HepG2 (cell line): Measurements from ENCODE around the gene NFIC. TPM values are rescaled to one million over a fixed set of nuclear protein-coding genes. Genes with fewer than 3 reads are reported as not detected.
A peak's percentile ranks its signal among the peaks of the same experiment; 100 is the strongest.

ENCODE experiments used
- ATAC-seq: fragments of 200-7000 bp; cut with Tn5 transposase; 3 replicates; pipeline ENCODE4 v1.9.1; 2020; ENCODE audit warnings: mild to moderate bottlenecking, moderate library complexity
- BruUV-seq: library from RNA; stranded (reverse); fragments of 400-500 nt; replicated peaks from 2 replicates; lab custom pipeline; 2021; lab: Mats Ljungman, UMichigan
- CTCF ChIA-PET: fragments of 300-600 bp; formaldehyde crosslinking; extraction: SDS; loops from one replicate; lab custom pipeline; 2021; ENCODE audit warnings: low total read pairs, inconsistent platforms, low intra/inter-chr PET ratio; lab: Yijun Ruan, JAX
- POLR2A ChIA-PET: fragments of 350-600 bp; sonication (Branson Sonifier 250); formaldehyde crosslinking; loops from one replicate; lab custom pipeline; 2020; ENCODE audit warnings: antibody characterized with exemption, inconsistent platforms; lab: Yijun Ruan, JAX
- DNase-seq: peaks from one replicate; pipeline ENCODE4 v3.0.0-alpha.2; 2015; ENCODE audit warnings: low spot score
- FAIRE-seq: peaks from 3 replicates; lab custom pipeline; 2011; peaks lifted over from hg19 to GRCh38; lab: Jason Lieb, UNC
- H2AFZ ChIP-seq: one replicate; pipeline ENCODE4 v1.6.1; 2011; ENCODE audit warnings: low read length, inconsistent platforms
- H3K27ac ChIP-seq: fragments of 300-600 bp; 3 replicates; pipeline ENCODE4 v1.8.0; 2011; ENCODE audit warnings: mixed run types, mild to moderate bottlenecking, mixed read lengths, low read length, inconsistent platforms; ENCODE audit not compliant: insufficient read depth; ENCODE audit errors: extremely low read length
- H3K27me3 ChIP-seq, 2 experiments: fragments of 200-600 bp in 1 of 2; 2 replicates in 1 of 2; 3 replicates in 1 of 2; pipeline versions ENCODE4 v1.6.0 to v1.8.0; 2011; ENCODE audit warnings: low read length in 2 of 2, mild to moderate bottlenecking in 2 of 2, moderate library complexity in 2 of 2, inconsistent platforms in 1 of 2; ENCODE audit not compliant: insufficient read depth in 2 of 2, control insufficient read depth in 1 of 2
- H3K36me3 ChIP-seq, 2 experiments: fragments of 200-600 bp in 1 of 2; replicated peaks in 1 of 2; 2 replicates in 1 of 2; 3 replicates in 1 of 2; pipeline versions ENCODE4 v1.5.1 to v1.8.0; 2011; ENCODE audit warnings: low read length in 2 of 2, inconsistent platforms in 1 of 2; ENCODE audit not compliant: insufficient read depth in 2 of 2, control insufficient read depth in 1 of 2
- H3K4me1 ChIP-seq: 2 replicates; pipeline ENCODE4 v1.5.1; 2012; ENCODE audit warnings: low read length, inconsistent platforms; ENCODE audit not compliant: insufficient read depth
- H3K4me2 ChIP-seq: 2 replicates; pipeline ENCODE4 v1.6.0; 2011; ENCODE audit warnings: low read depth, low read length, inconsistent platforms
- H3K4me3 ChIP-seq, 3 experiments: fragments of 200-600 bp in 1 of 3; sonication (generic), shearing (Covaris generic) in 1 of 3; replicated peaks in 1 of 3; 2 replicates each; pipeline ENCODE4 v1.5.1; 2011 to 2016; ENCODE audit warnings: low read length in 3 of 3, inconsistent platforms in 2 of 3, low read depth in 2 of 3, mild to moderate bottlenecking in 2 of 3, control low read depth in 1 of 3, mixed read lengths in 1 of 3; ENCODE audit not compliant: insufficient read depth in 1 of 3
- H3K79me2 ChIP-seq: one replicate; pipeline ENCODE4 v1.6.1; 2011; ENCODE audit warnings: low read length, inconsistent platforms; ENCODE audit not compliant: insufficient read depth
- H3K9ac ChIP-seq: 2 replicates; pipeline ENCODE4 v1.6.0; 2011; ENCODE audit warnings: mild to moderate bottlenecking, low read depth, low read length, inconsistent platforms; ENCODE audit not compliant: insufficient read depth
- H3K9me3 ChIP-seq: 2 replicates; pipeline ENCODE4 v1.5.1; 2012; ENCODE audit warnings: mild to moderate bottlenecking, low read length
- H4K20me1 ChIP-seq: 2 replicates; pipeline ENCODE4 v1.6.0; 2011; ENCODE audit warnings: inconsistent platforms, mild to moderate bottlenecking, low read length, moderate library complexity; ENCODE audit not compliant: insufficient read depth
- CHD4 ChIP-seq: fragments of 200-600 bp; sonication (generic); IDR thresholded peaks from 2 replicates; pipeline ENCODE4 v1.7.0; 2017; ENCODE audit warnings: mild to moderate bottlenecking, low read length, borderline replicate concordance
- MAFG ChIP-seq: sonication (generic); formaldehyde crosslinking; IDR thresholded peaks from 2 replicates; pipeline ENCODE4 v1.5.1; 2020; ENCODE audit warnings: mild to moderate bottlenecking, missing genetic modification reagents
- MATR3 ChIP-seq: sonication (generic); formaldehyde crosslinking; IDR thresholded peaks from 2 replicates; pipeline ENCODE4 v1.4.0; 2020; ENCODE audit warnings: missing genetic modification reagents
- NR0B2 ChIP-seq: sonication (generic); formaldehyde crosslinking; IDR thresholded peaks from 2 replicates; pipeline ENCODE4 v1.4.0; 2020; ENCODE audit warnings: mild to moderate bottlenecking, missing genetic modification reagents
- ZNF629 ChIP-seq: sonication (generic); formaldehyde crosslinking; conservative IDR thresholded peaks from 2 replicates; pipeline ENCODE4 v1.5.0; 2020; ENCODE audit warnings: missing genetic modification reagents
- WGBS: methylation state at CpG from one replicate; pipeline ENCODE4 v1.1.6; 2017; ENCODE audit warnings: low lambda C conversion rate; 5-methylcytosine and 5-hydroxymethylcytosine counted together
- in situ Hi-C: cut with HindIII; loops from 2 replicates; pipeline ENCODE4 v1.10.0; 2017; ENCODE audit warnings: low pct_unique_long_range_greater_than_20kb; ENCODE audit not compliant: extremely low pct_ligation_motif_present
- intact Hi-C: fragments of 100-400 bp; cut with micrococcal nuclease; formaldehyde crosslinking; loops from one replicate; pipeline ENCODE4 v1.10.0; 2022; ENCODE audit not compliant: unreplicated experiment
- polyA plus RNA-seq, 8 experiments: library from polyadenylated mRNA; depleted of rRNA in 3 of 8; stranded (reverse) in 7 of 8; unstranded in 1 of 8; fragments of >200 nt; fragmentation: Illumina TruSeq in 4 of 8; extraction: Trizol in 4 of 8; gene quantifications; 2 replicates each; pipeline versions ENCODE4 v1.2.1 to v1.2.3, GENCODE V29; 2011 to 2016; ENCODE audit warnings: low read depth in 4 of 8, missing spikeins in 1 of 8, mixed read lengths in 1 of 8; ENCODE audit not compliant: insufficient read depth in 1 of 8
- total RNA-seq, 5 experiments: library from RNA; depleted of rRNA; stranded (reverse); fragments of >200 nt; fragmentation: Illumina TruSeq; extraction: Trizol; gene quantifications; 2 replicates each; pipeline ENCODE4 v1.2.3, GENCODE V29; 2016; ENCODE audit warnings: low read depth in 1 of 5
- TF ChIP-seq, protein P1 (sequence below): IDR thresholded peaks from 2 replicates; pipeline ENCODE4 v1.6.1; 2016; ENCODE audit warnings: mild to moderate bottlenecking
- TF ChIP-seq, protein P2 (sequence below): sonication (generic); formaldehyde crosslinking; IDR thresholded peaks from 2 replicates; pipeline ENCODE4 v1.4.0; 2020; ENCODE audit warnings: missing genetic modification reagents, borderline replicate concordance

NFIC gene
- total and polyA plus RNA-seq, 2 of the 13 experiments (the other 11 are each of a cell fraction or from before 2014, with no cell fraction given), result 1.3 to 2.5 TPM

- H3K4me3 ChIP-seq, result no peak overlapping the region
- TF ChIP-seq MATR3 (CRISPR knock-in tag), result no peak
- no peak for TF ChIP-seq NR0B2
- TF ChIP-seq ZNF629, result peak; percentile 74
- TF ChIP-seq, protein P1, sequence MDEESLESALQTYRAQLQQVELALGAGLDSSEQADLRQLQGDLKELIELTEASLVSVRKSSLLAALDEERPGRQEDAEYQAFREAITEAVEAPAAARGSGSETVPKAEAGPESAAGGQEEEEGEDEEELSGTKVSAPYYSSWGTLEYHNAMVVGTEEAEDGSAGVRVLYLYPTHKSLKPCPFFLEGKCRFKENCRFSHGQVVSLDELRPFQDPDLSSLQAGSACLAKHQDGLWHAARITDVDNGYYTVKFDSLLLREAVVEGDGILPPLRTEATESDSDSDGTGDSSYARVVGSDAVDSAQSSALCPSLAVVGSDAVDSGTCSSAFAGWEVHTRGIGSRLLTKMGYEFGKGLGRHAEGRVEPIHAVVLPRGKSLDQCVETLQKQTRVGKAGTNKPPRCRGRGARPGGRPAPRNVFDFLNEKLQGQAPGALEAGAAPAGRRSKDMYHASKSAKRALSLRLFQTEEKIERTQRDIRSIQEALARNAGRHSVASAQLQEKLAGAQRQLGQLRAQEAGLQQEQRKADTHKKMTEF, result no peak
- TF ChIP-seq, protein P2, sequence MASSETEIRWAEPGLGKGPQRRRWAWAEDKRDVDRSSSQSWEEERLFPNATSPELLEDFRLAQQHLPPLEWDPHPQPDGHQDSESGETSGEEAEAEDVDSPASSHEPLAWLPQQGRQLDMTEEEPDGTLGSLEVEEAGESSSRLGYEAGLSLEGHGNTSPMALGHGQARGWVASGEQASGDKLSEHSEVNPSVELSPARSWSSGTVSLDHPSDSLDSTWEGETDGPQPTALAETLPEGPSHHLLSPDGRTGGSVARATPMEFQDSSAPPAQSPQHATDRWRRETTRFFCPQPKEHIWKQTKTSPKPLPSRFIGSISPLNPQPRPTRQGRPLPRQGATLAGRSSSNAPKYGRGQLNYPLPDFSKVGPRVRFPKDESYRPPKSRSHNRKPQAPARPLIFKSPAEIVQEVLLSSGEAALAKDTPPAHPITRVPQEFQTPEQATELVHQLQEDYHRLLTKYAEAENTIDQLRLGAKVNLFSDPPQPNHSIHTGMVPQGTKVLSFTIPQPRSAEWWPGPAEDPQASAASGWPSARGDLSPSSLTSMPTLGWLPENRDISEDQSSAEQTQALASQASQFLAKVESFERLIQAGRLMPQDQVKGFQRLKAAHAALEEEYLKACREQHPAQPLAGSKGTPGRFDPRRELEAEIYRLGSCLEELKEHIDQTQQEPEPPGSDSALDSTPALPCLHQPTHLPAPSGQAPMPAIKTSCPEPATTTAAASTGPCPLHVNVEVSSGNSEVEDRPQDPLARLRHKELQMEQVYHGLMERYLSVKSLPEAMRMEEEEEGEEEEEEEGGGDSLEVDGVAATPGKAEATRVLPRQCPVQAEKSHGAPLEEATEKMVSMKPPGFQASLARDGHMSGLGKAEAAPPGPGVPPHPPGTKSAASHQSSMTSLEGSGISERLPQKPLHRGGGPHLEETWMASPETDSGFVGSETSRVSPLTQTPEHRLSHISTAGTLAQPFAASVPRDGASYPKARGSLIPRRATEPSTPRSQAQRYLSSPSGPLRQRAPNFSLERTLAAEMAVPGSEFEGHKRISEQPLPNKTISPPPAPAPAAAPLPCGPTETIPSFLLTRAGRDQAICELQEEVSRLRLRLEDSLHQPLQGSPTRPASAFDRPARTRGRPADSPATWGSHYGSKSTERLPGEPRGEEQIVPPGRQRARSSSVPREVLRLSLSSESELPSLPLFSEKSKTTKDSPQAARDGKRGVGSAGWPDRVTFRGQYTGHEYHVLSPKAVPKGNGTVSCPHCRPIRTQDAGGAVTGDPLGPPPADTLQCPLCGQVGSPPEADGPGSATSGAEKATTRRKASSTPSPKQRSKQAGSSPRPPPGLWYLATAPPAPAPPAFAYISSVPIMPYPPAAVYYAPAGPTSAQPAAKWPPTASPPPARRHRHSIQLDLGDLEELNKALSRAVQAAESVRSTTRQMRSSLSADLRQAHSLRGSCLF (CRISPR knock-in tag), result no peak
- no peak for TF ChIP-seq MAFG (CRISPR knock-in tag)
- TF ChIP-seq CHD4, result no peak
- TF ChIP-seq, all 625 proteins: peak for 1
- no peaks in the 10 kb centered on the region for H3K27me3 ChIP-seq
- ATAC-seq (no peak), DNase-seq (no peak), FAIRE-seq (no peak)
- no peak overlapping the region for H3K27ac ChIP-seq
- H2AFZ ChIP-seq, result no peak overlapping the region
- no peaks in the 10 kb centered on the region for H3K9me3 ChIP-seq
- no peaks in the 10 kb centered on the region for H3K36me3 ChIP-seq
- CTCF ChIA-PET, result no interaction called here
- POLR2A ChIA-PET, result no interaction called here
- 90% methylated on average over 4 of the region's 4 CpGs for WGBS
- H3K4me1 ChIP-seq, result peaks cover 28% of the 10 kb centered on the region
- intact Hi-C loops, result no loop called here
- no peak overlapping the region for H3K4me2 ChIP-seq
- peaks cover 4% of the 10 kb centered on the region for H3K79me2 ChIP-seq
- no peak overlapping the region for H3K9ac ChIP-seq
- 0 out of 2 replicates have a peak, but pooled peaks cover 3% of the 10 kb centered on the region for H4K20me1 ChIP-seq
- no TSS peak for BruUV-seq
- in situ Hi-C loops, result no loop called here
These were observed 1.9 kb upstream of the NFIC start for GRCh38 chr19:3364501-3364858.
